Measurements from ENCODE around the gene PHACTR1.

The PHACTR1 gene

GRCh38 chr6:13053006-13053461, 336.5 kb downstream of the PHACTR1 start:
- no peak for DNase-seq (ENCODE audit: extremely low read depth in 1 of 2, low read depth in 1 of 2)

- no peak for DNase-seq (ENCODE audit: extremely low read depth in 1 of 2, low read depth in 1 of 2)
These were observed 341.5 kb downstream of the PHACTR1 start for GRCh38 chr6:13058051-13058450.

GRCh38 chr6:13059026-13059425, 342.5 kb downstream of the PHACTR1 start:
- no peak for DNase-seq (ENCODE audit: extremely low read depth in 1 of 2, low read depth in 1 of 2)

GRCh38 chr6:13063300-13063918, 346.8 kb downstream of the PHACTR1 start:
- no peak for DNase-seq (ENCODE audit: extremely low read depth in 1 of 2, low read depth in 1 of 2)

GRCh38 chr6:13065581-13065980, 349.0 kb downstream of the PHACTR1 start:
- no peak for DNase-seq (ENCODE audit: extremely low read depth in 1 of 2, low read depth in 1 of 2)

- DNase-seq (ENCODE audit: extremely low read depth in 1 of 2, low read depth in 1 of 2): no peak
These were observed 349.5 kb downstream of the PHACTR1 start for GRCh38 chr6:13066050-13066449.

GRCh38 chr6:13066820-13067219, 350.3 kb downstream of the PHACTR1 start:
- DNase-seq (ENCODE audit: extremely low read depth in 1 of 2, low read depth in 1 of 2): no peak

GRCh38 chr6:13068586-13069210, 352.1 kb downstream of the PHACTR1 start:
- no peak for DNase-seq (ENCODE audit: extremely low read depth in 1 of 2, low read depth in 1 of 2)

GRCh38 chr6:13071550-13072345, 355.2 kb downstream of the PHACTR1 start:
- DNase-seq (ENCODE audit: extremely low read depth in 1 of 2, low read depth in 1 of 2): no peak

GRCh38 chr6:13072686-13073347, 356.2 kb downstream of the PHACTR1 start:
- DNase-seq (ENCODE audit: extremely low read depth in 1 of 2, low read depth in 1 of 2): no peak

GRCh38 chr6:13074415-13075140, 358.0 kb downstream of the PHACTR1 start:
- DNase-seq (ENCODE audit: extremely low read depth in 1 of 2, low read depth in 1 of 2): no peak

- no peak for DNase-seq (ENCODE audit: extremely low read depth in 1 of 2, low read depth in 1 of 2)
These were observed 358.7 kb downstream of the PHACTR1 start for GRCh38 chr6:13075141-13075845.

- DNase-seq (ENCODE audit: extremely low read depth in 1 of 2, low read depth in 1 of 2): no peak
These were observed 360.0 kb downstream of the PHACTR1 start for GRCh38 chr6:13076575-13076974.

GRCh38 chr6:13077117-13077516, 360.6 kb downstream of the PHACTR1 start:
- DNase-seq (ENCODE audit: extremely low read depth in 1 of 2, low read depth in 1 of 2): no peak

GRCh38 chr6:13079096-13079723, 362.6 kb downstream of the PHACTR1 start:
- no peak for DNase-seq (ENCODE audit: extremely low read depth in 1 of 2, low read depth in 1 of 2)

GRCh38 chr6:13080462-13081188, 364.1 kb downstream of the PHACTR1 start:
- DNase-seq (ENCODE audit: extremely low read depth in 1 of 2, low read depth in 1 of 2): no peak

GRCh38 chr6:13081189-13081563, 364.6 kb downstream of the PHACTR1 start:
- DNase-seq (ENCODE audit: extremely low read depth in 1 of 2, low read depth in 1 of 2): no peak

- DNase-seq (ENCODE audit: extremely low read depth in 1 of 2, low read depth in 1 of 2): no peak
These were observed 372.9 kb downstream of the PHACTR1 start for GRCh38 chr6:13089296-13089994.
